Measurements from ENCODE around the gene CENPN. TPM values are rescaled to one million over a fixed set of nuclear protein-coding genes. Genes with fewer than 3 reads are reported as not detected.
A peak's percentile ranks its signal among the peaks of the same experiment; 100 is the strongest.

CENPN gene
- total and polyA plus RNA-seq, 2 of the 13 experiments (the other 11 are each of a cell fraction or from before 2014, with no cell fraction given) = 29.7 to 129 TPM

GRCh38 chr16:81077076-81077940 lies 70.3 kb downstream of the CENPN start, which contains the start of gene C16orf46:
Gene C16orf46 (minus strand): TSS chr16:81077238. CDS start chr16:81063955, 13,283 bp downstream.
- FAIRE-seq = peak; percentile 80
- intact Hi-C loops (cut with micrococcal nuclease; ENCODE audit: unreplicated experiment) = loop anchor here (1.0 kb wide), 1 partner anchor 42 kb away; the partner anchor contains the start of gene ATMIN
- Histone ChIP-seq H4K20me1 (ENCODE audit: insufficient read depth, low read length) (no peaks in the 10 kb centered on the region), H3K79me2 (ENCODE audit: insufficient read depth, low read length) (no peaks in the 10 kb centered on the region), H3K27ac (ENCODE audit: extremely low read length, insufficient read depth, low read length) (peak within 1 kb of the TSS; percentile 85), H3K27me3 (ENCODE audit: control insufficient read depth in 1 of 2, insufficient read depth in 2 of 2, low read length in 2 of 2) (no peaks in the 10 kb centered on the region; a peak in 1 of 5 replicates), H3K4me3 (replicated peaks in 1 of 3; ENCODE audit: insufficient read depth in 1 of 3, low read depth in 2 of 3, low read length in 3 of 3) (peak within 1 kb of the TSS; percentile 81 to 85 (median 81)), H2AFZ (ENCODE audit: low read length) (peak within 1 kb of the TSS; percentile 43), H3K4me1 (ENCODE audit: insufficient read depth, low read length) (peaks cover 15% of the 10 kb centered on the region), H3K36me3 (replicated peaks in 1 of 2; ENCODE audit: control insufficient read depth in 1 of 2, insufficient read depth in 2 of 2, low read length in 2 of 2) (peaks cover 2 to 9% of the 10 kb centered on the region in 2 experiments; a peak in 4 of 5 replicates), H3K9me3 (ENCODE audit: low read length) (no peaks in the 10 kb centered on the region), H3K9ac (ENCODE audit: insufficient read depth, low read depth, low read length) (peak within 1 kb of the TSS; percentile 88), H3K4me2 (ENCODE audit: low read depth, low read length) (peak within 1 kb of the TSS; percentile 94)
- in situ Hi-C loops (cut with HindIII; ENCODE audit: extremely low pct_ligation_motif_present, low pct_unique_long_range_greater_than_20kb) = no loop called here
- BruUV-seq (replicated peaks) = TSS peak; percentile 94
- peak; percentile 96 for ATAC-seq
- DNase-seq (ENCODE audit: low spot score) = peak; percentile 96
- CTCF ChIA-PET (ENCODE audit: low intra/inter-chr PET ratio, low total read pairs) = interaction anchor here (2.0 kb wide), 1 partner anchor 42 kb away, joined by 7 read pairs; the partner anchor contains the start of gene ATMIN
- WGBS (ENCODE audit: low lambda C conversion rate) = 16% methylated on average over 35 of the region's 59 CpGs
- POLR2A ChIA-PET = interaction anchor here (0.5 to 2.6 kb wide), 21 partner anchors 8 to 370 kb away, joined by 3 to 21 read pairs (median 5); partner anchors contain the start of genes ATMIN, CENPN and CMC2
- TF ChIP-seq PITX1 (CRISPR knock-in tag; IDR thresholded peaks at IDR 0.05) (peak; percentile 53), ZNF749 (CRISPR knock-in tag; IDR thresholded peaks at IDR 0.05; ENCODE audit: borderline replicate concordance) (peak; percentile 91; the same call in 1 of the 2 replicates), RFX5 (IDR thresholded peaks at IDR 0.05; ENCODE audit: low read depth, low read length) (no peak), ZFP41 (CRISPR knock-in tag; IDR thresholded peaks at IDR 0.05; ENCODE audit: borderline replicate concordance) (no peak; the same call in 1 of the 2 replicates), MIXL1 (CRISPR knock-in tag; IDR thresholded peaks at IDR 0.05) (peak; percentile 42; the same call in 1 of the 2 replicates), RARG (CRISPR knock-in tag; IDR thresholded peaks at IDR 0.05; ENCODE audit: low read depth) (no peak), ZBTB1 (CRISPR knock-in tag; IDR thresholded peaks at IDR 0.05; ENCODE audit: borderline replicate concordance) (no peak), EZH2 (conservative IDR thresholded peaks at IDR 0.05; ENCODE audit: low read depth, low read length) (no peak), KLF9 (CRISPR knock-in tag; IDR thresholded peaks at IDR 0.05; ENCODE audit: low read depth) (peak; percentile 68; the same call in 1 of the 2 replicates), ZNF788 (CRISPR knock-in tag; IDR thresholded peaks at IDR 0.05; ENCODE audit: borderline replicate concordance) (no peak; the same call in 1 of the 2 replicates), HNF4G (IDR thresholded peaks at IDR 0.05; ENCODE audit: borderline replicate concordance, low read depth, low read length) (peak; percentile 15; the same call in 1 of the 2 replicates), HNF4G (CRISPR knock-in tag; IDR thresholded peaks at IDR 0.05; ENCODE audit: borderline replicate concordance, low read depth) (peak; percentile 71; the same call in 1 of the 2 replicates), ZNF292 (CRISPR knock-in tag; IDR thresholded peaks at IDR 0.05; ENCODE audit: borderline replicate concordance, low read depth) (0 out of 2 replicates have a peak, but pooled peaks have one; percentile 80), PAX8 (CRISPR knock-in tag; IDR thresholded peaks at IDR 0.05; ENCODE audit: borderline replicate concordance) (peak; percentile 54; the same call in 1 of the 2 replicates), ZNF570 (CRISPR knock-in tag; IDR thresholded peaks at IDR 0.05; ENCODE audit: borderline replicate concordance) (no peak), ZBTB7A (CRISPR knock-in tag; IDR thresholded peaks at IDR 0.05) (peak; percentile 84; the same call in 1 of the 2 replicates), ZFAT (CRISPR knock-in tag; conservative IDR thresholded peaks at IDR 0.05) (peak; percentile 82; the same call in 1 of the 2 replicates)
- TF ChIP-seq, protein P1, sequence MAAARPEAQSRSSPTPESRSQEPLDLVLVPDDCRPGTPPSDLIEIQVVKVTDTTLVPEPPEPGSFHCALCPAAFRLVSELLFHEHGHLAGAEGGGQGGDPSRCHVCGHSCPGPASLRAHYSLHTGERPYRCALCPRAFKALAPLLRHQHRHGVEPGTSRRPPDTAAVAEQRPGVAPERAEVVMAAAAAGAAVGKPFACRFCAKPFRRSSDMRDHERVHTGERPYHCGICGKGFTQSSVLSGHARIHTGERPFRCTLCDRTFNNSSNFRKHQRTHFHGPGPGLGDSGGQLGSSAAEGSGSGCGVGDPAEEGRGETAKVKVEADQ (CRISPR knock-in tag; IDR thresholded peaks at IDR 0.05; ENCODE audit: borderline replicate concordance) = no peak
- TF ChIP-seq, protein P2, sequence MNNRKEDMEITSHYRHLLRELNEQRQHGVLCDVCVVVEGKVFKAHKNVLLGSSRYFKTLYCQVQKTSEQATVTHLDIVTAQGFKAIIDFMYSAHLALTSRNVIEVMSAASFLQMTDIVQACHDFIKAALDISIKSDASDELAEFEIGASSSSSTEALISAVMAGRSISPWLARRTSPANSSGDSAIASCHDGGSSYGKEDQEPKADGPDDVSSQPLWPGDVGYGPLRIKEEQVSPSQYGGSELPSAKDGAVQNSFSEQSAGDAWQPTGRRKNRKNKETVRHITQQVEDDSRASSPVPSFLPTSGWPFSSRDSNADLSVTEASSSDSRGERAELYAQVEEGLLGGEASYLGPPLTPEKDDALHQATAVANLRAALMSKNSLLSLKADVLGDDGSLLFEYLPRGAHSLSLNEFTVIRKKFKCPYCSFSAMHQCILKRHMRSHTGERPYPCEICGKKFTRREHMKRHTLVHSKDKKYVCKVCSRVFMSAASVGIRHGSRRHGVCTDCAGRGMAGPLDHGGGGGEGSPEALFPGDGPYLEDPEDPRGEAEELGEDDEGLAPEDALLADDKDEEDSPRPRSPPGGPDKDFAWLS (CRISPR knock-in tag; IDR thresholded peaks at IDR 0.05; ENCODE audit: borderline replicate concordance) = no peak
- TF ChIP-seq, protein P3, sequence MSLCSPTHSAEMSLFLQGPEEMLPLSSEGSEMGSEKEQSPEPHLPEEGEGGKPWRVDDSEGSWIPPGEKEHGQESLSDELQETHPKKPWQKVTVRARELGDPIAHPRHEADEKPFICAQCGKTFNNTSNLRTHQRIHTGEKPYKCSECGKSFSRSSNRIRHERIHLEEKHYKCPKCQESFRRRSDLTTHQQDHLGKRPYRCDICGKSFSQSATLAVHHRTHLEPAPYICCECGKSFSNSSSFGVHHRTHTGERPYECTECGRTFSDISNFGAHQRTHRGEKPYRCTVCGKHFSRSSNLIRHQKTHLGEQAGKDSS (CRISPR knock-in tag; IDR thresholded peaks at IDR 0.05; ENCODE audit: borderline replicate concordance, low read depth) = no peak; the same call in 1 of the 2 replicates

Data from HepG2 (cell line).